NCI-H526 treated with DMSO at 0.1 percent for 48 hours (cell line): ENCODE results near the gene ELAVL1.
"Not testable (repeated sequence)": the region's sequence is repeated elsewhere in the genome, so short reads cannot be mapped to it uniquely, and the experiment has no call there.

Experiments
- DNase-seq: peaks from one replicate; lab custom pipeline; 2025; lab: John Stamatoyannopoulos, UW

The ELAVL1 gene

GRCh38 chr19:7968796-7969554 lies 36.5 kb downstream of the ELAVL1 start:
- no peak for DNase-seq

- no peak for DNase-seq
These were observed 37.2 kb downstream of the ELAVL1 start for GRCh38 chr19:7968008-7968795.

GRCh38 chr19:7965921-7966665 lies 39.3 kb downstream of the ELAVL1 start:
- DNase-seq: no peak

GRCh38 chr19:7965259-7965841 lies 40.1 kb downstream of the ELAVL1 start:
- no peak for DNase-seq

- no peak for DNase-seq
These were observed 41.9 kb downstream of the ELAVL1 start for GRCh38 chr19:7963566-7963965.

GRCh38 chr19:7962644-7963268 lies 42.7 kb downstream of the ELAVL1 start:
- DNase-seq: no peak

GRCh38 chr19:7961920-7962626 lies 43.4 kb downstream of the ELAVL1 start:
- no peak for DNase-seq

- not testable (repeated sequence) for DNase-seq
These were observed 44.4 kb downstream of the ELAVL1 start for GRCh38 chr19:7961082-7961481.

GRCh38 chr19:7959211-7959610 lies 46.2 kb downstream of the ELAVL1 start:
- no peak for DNase-seq

GRCh38 chr19:7955696-7956095 lies 49.7 kb downstream of the ELAVL1 start:
- DNase-seq: no peak

- DNase-seq: no peak
These were observed 51.9 kb downstream of the ELAVL1 start for GRCh38 chr19:7953576-7953975.

- no peak for DNase-seq
These were observed 52.4 kb downstream of the ELAVL1 start for GRCh38 chr19:7953060-7953459.

- DNase-seq: no peak
These were observed 57.5 kb downstream of the ELAVL1 start for GRCh38 chr19:7947939-7948338.

- peak; percentile 67 for DNase-seq
These were observed 61.2 kb downstream of the ELAVL1 start for GRCh38 chr19:7944177-7944761.

GRCh38 chr19:7943444-7944176 lies 61.8 kb downstream of the ELAVL1 start, which contains the start of gene TIMM44:
TSS of gene TIMM44 (minus strand) at chr19:7943666. CDS start at chr19:7943651, 15 bp downstream.
- DNase-seq: peak; percentile 94

- DNase-seq: no peak
These were observed 62.4 kb downstream of the ELAVL1 start for GRCh38 chr19:7942981-7943443.

- no peak for DNase-seq
These were observed 63.4 kb downstream of the ELAVL1 start for GRCh38 chr19:7941895-7942596.

GRCh38 chr19:7940841-7941240 lies 64.6 kb downstream of the ELAVL1 start:
- no peak for DNase-seq

GRCh38 chr19:7934766-7935165 lies 70.7 kb downstream of the ELAVL1 start:
- no peak for DNase-seq
